Measurements from ENCODE around the gene NKRF.

DNA sequence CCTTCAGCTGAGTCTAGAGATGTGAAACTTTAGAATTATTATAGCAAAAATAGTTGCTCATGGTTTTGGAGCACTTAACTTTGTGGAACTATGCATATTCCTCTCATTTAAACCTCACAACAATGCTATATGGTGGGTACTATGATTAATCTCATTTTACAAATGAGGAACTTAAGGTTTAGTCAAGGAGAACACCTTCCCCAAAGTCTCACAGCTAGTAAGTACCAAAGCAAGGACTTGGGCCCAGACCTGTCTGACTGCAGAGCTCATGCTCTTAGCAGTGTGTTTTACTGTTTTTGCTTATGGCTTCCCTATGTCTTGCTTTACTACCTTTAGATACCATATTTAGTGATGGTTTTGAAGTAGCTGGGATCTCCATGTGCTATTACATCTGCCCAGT, 26.8 kb downstream of the NKRF start:
- no peak for TF ChIP-seq SUZ12 (IDR thresholded peaks at IDR 0.05)
- no peak for TF ChIP-seq ARNT (IDR thresholded peaks at IDR 0.05)

Measured in HEK293T (cell line).